RWPE1 (cell line): ENCODE data around the gene PATL1.
"Not testable (repeated sequence)": the region's sequence is repeated elsewhere in the genome, so short reads cannot be mapped to it uniquely, and the experiment has no call there.

Source experiments
- CTCF ChIA-PET: fragments of 350-600 bp; sonication (Branson Sonifier 250); formaldehyde crosslinking; extraction: SDS; loops from one replicate; lab custom pipeline; 2021; lab: Yijun Ruan, JAX
- POLR2A ChIA-PET: fragments of 400-600 bp; formaldehyde crosslinking; extraction: SDS; loops from one replicate; lab custom pipeline; 2020; ENCODE audit warnings: antibody characterized with exemption; ENCODE audit not compliant: low non-redundant PET; lab: Yijun Ruan, JAX
- DNase-seq: peaks from one replicate; pipeline ENCODE4 v3.0.0; 2012; ENCODE audit warnings: low spot score
- H3K27ac ChIP-seq: fragments of 450-650 bp; 2 replicates; pipeline ENCODE4 v1.5.1; 2017
- TF ChIP-seq, protein P1 (sequence below): fragments of 450-650 bp; conservative IDR thresholded peaks from 2 replicates; pipeline ENCODE4 v1.5.1; 2017; ENCODE audit warnings: low read depth, mild to moderate bottlenecking

The PATL1 gene

DNA sequence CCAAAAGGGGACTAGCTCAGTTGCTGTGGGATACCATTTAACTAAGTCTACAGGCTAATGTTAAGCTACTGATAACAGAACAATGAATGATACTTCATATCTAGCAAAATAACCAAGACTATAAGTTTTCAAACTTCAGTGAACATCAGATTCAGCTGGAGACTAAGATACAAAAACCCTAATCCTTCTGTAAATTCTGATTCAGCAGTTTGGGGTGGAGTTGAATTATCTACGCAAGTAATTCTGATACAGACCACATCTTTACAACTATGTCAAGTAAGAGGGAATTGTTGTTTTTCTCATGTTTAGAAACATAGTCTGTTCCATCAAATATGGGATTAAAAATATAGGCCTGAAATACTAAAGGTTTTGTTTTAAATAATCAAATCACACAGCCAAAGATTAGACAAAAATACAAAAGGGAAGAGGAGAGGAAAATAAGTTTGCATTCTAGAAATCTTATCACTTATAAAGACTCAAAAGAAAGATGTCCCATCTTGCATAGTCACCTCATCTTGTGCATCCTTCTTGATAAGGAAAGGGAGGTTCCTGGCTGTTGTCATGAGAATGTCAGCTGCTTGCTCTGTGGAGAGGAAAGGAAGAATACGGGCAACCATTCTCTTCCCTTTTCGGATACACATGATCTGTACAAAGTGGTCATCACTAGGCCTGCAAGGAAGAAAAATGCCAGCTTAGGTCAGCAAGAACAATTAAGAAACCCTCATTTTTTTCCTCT, 21.4 kb downstream of the PATL1 start:
- no peak for DNase-seq
- H3K27ac ChIP-seq, result no peak overlapping the region
- ChIA-PET POLR2A (no interaction called here), CTCF (interaction anchor here (0.6 kb wide), 1 partner anchor 95 kb away, joined by 3 read pairs; no protein-coding TSS in a partner anchor)
- TF ChIP-seq, protein P1, sequence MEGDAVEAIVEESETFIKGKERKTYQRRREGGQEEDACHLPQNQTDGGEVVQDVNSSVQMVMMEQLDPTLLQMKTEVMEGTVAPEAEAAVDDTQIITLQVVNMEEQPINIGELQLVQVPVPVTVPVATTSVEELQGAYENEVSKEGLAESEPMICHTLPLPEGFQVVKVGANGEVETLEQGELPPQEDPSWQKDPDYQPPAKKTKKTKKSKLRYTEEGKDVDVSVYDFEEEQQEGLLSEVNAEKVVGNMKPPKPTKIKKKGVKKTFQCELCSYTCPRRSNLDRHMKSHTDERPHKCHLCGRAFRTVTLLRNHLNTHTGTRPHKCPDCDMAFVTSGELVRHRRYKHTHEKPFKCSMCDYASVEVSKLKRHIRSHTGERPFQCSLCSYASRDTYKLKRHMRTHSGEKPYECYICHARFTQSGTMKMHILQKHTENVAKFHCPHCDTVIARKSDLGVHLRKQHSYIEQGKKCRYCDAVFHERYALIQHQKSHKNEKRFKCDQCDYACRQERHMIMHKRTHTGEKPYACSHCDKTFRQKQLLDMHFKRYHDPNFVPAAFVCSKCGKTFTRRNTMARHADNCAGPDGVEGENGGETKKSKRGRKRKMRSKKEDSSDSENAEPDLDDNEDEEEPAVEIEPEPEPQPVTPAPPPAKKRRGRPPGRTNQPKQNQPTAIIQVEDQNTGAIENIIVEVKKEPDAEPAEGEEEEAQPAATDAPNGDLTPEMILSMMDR, result no peak

DNA sequence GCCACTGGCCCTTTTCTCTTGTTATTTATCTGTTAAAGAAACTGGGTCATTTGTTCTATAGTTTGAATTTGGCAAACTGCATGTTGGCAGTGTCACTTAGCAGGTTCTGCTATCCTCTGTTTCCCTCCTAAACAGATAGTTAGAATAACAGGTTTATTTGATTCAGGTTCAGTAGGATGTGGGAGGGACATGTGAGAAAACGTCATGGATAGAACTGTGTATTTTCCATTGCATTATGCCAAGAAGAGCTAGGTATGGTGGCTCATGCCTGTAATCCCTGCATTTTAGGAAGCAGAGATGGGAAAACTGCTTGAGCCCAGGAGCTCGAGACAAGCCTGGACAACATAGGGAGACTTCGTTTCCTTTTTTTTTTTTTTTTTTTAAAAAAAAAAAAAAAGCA, 24.3 kb downstream of the PATL1 start:
- ChIA-PET CTCF (no interaction called here), POLR2A (no interaction called here)
- DNase-seq, result no peak
- H3K27ac ChIP-seq, result no peak overlapping the region
- TF ChIP-seq, protein P1, result no peak

DNA sequence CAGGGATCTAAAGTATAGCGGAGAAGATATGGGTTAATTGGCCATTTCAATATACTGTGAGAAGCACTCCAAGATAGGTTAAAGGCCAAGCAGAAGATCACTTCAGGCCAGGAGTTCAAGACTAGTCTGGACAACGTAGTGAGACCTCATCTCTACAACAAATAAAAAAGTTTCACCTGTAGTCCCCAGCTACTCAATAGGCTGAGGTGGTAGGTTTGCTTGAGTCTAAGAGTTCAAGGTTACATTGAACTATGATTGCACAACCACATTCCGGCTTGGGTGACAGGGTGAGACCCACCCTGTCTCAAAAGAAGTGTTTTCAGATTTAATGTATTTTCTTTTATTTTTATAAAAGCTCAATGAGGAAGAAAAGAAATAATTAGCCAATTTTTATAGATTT, 25.4 kb downstream of the PATL1 start:
- no peak overlapping the region for H3K27ac ChIP-seq
- ChIA-PET CTCF (no interaction called here), POLR2A (no interaction called here)
- TF ChIP-seq, protein P1, result no peak
- DNase-seq, result no peak

DNA sequence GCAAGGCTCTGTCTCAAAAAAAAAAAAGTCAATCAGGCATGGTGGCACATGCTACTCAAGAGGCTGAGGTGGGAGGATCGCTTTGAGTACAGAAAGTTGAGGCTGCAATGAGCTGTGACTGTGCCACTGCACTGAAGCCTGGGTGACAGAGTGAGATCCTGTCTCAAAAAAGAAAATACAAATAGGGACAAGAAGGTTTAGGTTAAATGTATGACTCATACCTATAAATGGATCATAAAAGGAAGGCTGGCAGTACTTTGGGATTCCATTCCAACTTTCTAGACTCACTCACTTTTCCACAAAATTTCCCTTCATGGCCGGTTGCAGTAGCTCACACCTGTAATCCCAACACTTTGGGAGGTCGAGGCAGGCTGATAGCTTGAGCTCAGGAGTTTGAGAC, 27.7 kb downstream of the PATL1 start:
- ChIA-PET CTCF (no interaction called here), POLR2A (no interaction called here)
- H3K27ac ChIP-seq, result no peak overlapping the region
- TF ChIP-seq, protein P1, result no peak
- no peak for DNase-seq

DNA sequence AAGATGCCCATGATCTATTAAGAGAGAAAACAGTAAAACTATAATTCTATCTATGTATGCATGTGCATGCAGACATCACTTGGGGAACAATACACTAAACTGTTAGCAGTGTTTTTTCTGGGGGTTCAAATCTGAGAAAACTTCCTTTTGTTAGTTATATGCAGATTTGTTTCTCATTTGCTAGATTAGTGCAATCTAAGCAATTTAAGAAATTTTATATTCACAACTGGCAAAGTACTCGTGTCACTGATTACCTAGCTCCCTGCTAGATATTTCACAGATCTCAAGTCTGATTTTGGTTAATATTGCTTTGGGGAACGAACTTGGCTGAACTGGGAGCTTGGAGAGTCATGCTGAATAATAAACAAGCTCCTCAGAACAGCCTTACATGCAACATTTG, 38.3 kb downstream of the PATL1 start:
- CTCF ChIA-PET, result no interaction called here

DNA sequence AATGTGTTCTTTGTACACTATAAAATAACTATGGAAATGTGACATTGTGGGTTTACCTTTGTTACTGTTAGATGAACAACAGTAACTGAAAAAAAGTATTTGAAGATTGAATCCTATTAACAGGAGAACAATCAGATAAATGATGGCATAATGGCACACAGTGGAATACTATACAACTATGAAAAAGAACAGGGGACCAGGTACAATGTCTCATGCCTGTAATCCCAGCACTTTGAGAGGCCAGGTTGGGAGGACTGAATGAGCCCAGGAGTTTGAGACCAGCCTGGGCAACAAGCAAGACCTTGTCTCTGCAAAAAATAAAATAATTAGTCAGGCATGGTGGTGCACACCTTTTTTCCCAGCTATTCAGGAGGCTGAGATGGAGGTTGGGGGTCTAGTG, 38.8 kb downstream of the PATL1 start:
- TF ChIP-seq, protein P1, result no peak
- ChIA-PET POLR2A (no interaction called here), CTCF (no interaction called here)
- H3K27ac ChIP-seq, result no peak overlapping the region
- DNase-seq, result no peak

More for the DNA sequence above, 38.3 kb downstream of the PATL1 start:
- TF ChIP-seq, protein P1, result no peak
- POLR2A ChIA-PET, result no interaction called here
- DNase-seq, result no peak
- H3K27ac ChIP-seq, result no peak overlapping the region

DNA sequence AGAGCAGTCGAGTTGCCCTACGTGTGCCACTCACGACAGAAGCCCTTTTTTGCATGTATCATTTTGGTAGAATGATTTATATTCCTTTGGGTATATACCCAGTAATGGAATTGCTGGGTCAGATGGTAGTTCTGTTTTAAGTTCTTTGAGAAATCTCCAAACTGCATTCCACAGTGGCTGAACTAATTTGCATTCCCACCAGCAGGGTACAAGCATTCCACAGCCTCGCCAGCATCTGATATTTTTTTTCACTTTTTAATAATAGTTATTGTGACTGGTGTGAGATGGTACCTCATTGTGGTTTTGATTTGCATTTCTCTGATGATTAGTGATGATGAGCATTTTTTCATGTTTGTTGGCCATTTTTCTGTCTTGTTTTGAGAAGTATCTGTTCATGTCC, 41.9 kb downstream of the PATL1 start:
- H3K27ac ChIP-seq, CTCF ChIA-PET, POLR2A ChIA-PET, DNase-seq: not testable (repeated sequence)
